Gastrocnemius medialis (tissue), 4 donors: ENCODE data around the gene CCDC192.

Experiments used
- POLR2A ChIP-seq, 2 donors: fragments of 450-650 bp; IDR thresholded peaks; one replicate each; pipeline ENCODE4 v1.6.1; 2017; ENCODE audit warnings: antibody characterized with exemption in 2 of 2, mild to moderate bottlenecking in 2 of 2, moderate library complexity in 2 of 2
- TF ChIP-seq, protein P1 (sequence below), 5 experiments: fragments of 450-650 bp in 3 of 5; fragments of 200-600 bp in 2 of 5; sonication (generic) in 2 of 5; IDR thresholded peaks in 4 of 5; conservative IDR thresholded peaks in 1 of 5; 1 replicate in 4 of 5; 2 replicates in 1 of 5; pipeline ENCODE4 v1.5.1; 2016 to 2019; ENCODE audit warnings: antibody characterized with exemption in 5 of 5, mild to moderate bottlenecking in 3 of 5, moderate library complexity in 3 of 5

DNA sequence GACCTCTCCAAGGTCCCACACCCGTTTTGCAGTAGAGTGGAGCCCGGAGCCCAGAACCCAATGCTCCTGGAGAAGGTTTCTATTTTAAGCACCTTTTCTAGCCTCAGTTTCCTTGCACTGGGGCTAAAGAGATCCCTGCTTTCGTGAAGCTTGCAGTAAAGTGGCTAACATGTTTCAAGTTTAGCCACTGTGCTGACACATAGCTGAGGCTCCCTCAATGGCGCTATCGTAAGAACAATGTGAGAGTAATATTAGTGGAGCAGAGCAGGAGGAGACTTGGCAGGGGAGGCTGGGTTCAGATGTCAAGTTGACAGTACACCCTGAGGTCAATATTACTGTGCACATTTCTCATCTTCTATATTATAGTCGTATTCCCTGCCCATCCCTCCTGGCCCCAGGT lies 46.4 kb upstream of the CCDC192 start:
- TF ChIP-seq, protein P1, sequence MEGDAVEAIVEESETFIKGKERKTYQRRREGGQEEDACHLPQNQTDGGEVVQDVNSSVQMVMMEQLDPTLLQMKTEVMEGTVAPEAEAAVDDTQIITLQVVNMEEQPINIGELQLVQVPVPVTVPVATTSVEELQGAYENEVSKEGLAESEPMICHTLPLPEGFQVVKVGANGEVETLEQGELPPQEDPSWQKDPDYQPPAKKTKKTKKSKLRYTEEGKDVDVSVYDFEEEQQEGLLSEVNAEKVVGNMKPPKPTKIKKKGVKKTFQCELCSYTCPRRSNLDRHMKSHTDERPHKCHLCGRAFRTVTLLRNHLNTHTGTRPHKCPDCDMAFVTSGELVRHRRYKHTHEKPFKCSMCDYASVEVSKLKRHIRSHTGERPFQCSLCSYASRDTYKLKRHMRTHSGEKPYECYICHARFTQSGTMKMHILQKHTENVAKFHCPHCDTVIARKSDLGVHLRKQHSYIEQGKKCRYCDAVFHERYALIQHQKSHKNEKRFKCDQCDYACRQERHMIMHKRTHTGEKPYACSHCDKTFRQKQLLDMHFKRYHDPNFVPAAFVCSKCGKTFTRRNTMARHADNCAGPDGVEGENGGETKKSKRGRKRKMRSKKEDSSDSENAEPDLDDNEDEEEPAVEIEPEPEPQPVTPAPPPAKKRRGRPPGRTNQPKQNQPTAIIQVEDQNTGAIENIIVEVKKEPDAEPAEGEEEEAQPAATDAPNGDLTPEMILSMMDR (IDR thresholded peaks at IDR 0.05 in 4 of 5, conservative IDR thresholded peaks at IDR 0.05 in 1 of 5): no peak
- no peak for TF ChIP-seq POLR2A (IDR thresholded peaks at IDR 0.05)
